WTC11 (cell line): Measurements from ENCODE around the gene ZNF329. TPM values are rescaled to one million over a fixed set of nuclear protein-coding genes. Genes with fewer than 3 reads are reported as not detected.

Experiments used
- ATAC-seq: fragments of 200-7000 bp; cut with Tn5 transposase; 2 replicates; pipeline ENCODE4 v1.10.0; 2021; ENCODE audit warnings: mild to moderate bottlenecking, moderate library complexity
- CTCF ChIA-PET: fragments of 300-600 bp; sonication (Branson Sonifier 250); formaldehyde crosslinking; loops from one replicate; lab custom pipeline; 2021; ENCODE audit warnings: antibody characterized with exemption; lab: Charles Lee
- POLR2A ChIA-PET: fragments of 350-600 bp; sonication (Branson Sonifier 250); formaldehyde crosslinking; loops from one replicate; lab custom pipeline; 2021; ENCODE audit warnings: antibody characterized with exemption; lab: Charles Lee
- DNase-seq: peaks from one replicate; pipeline ENCODE4 v3.0.0; 2021; ENCODE audit warnings: low spot score
- H3K27ac Mint-ChIP-seq: 2 replicates; pipeline ENCODE4 v1.8.0; 2021; ENCODE audit warnings: mixed read lengths
- H3K27me3 Mint-ChIP-seq: 2 replicates; pipeline ENCODE4 v1.8.0; 2021; ENCODE audit warnings: low read depth, mild to moderate bottlenecking, moderate library complexity, mixed read lengths
- H3K36me3 Mint-ChIP-seq: 2 replicates; pipeline ENCODE4 v1.8.0; 2021; ENCODE audit warnings: mixed read lengths
- H3K4me1 Mint-ChIP-seq: 2 replicates; pipeline ENCODE4 v1.8.0; 2022; ENCODE audit warnings: mixed read lengths
- H3K4me3 Mint-ChIP-seq: 2 replicates; pipeline ENCODE4 v1.8.0; 2021; ENCODE audit warnings: mild to moderate bottlenecking, moderate library complexity, mixed read lengths
- H3K9me3 Mint-ChIP-seq: 2 replicates; pipeline ENCODE4 v1.8.0; 2021; ENCODE audit warnings: mixed read lengths
- ATF1 ChIP-seq: sonication (generic); formaldehyde crosslinking; IDR thresholded peaks from 2 replicates; pipeline ENCODE4 v1.8.1; 2023; ENCODE audit warnings: mild to moderate bottlenecking, moderate library complexity, missing genetic modification reagents
- ATF3 ChIP-seq: sonication (generic); formaldehyde crosslinking; conservative IDR thresholded peaks from 2 replicates; pipeline ENCODE4 v1.8.1; 2022; ENCODE audit warnings: mild to moderate bottlenecking, missing genetic modification reagents
- CREB1 ChIP-seq: sonication (generic); formaldehyde crosslinking; IDR thresholded peaks from 2 replicates; pipeline ENCODE4 v1.8.0; 2023; ENCODE audit warnings: mild to moderate bottlenecking, missing genetic modification reagents
- CTCF ChIP-seq: fragments of 200-600 bp; IDR thresholded peaks from 2 replicates; pipeline ENCODE4 v1.8.0; 2022; ENCODE audit warnings: antibody characterized with exemption
- E2F4 ChIP-seq: sonication (generic); formaldehyde crosslinking; IDR thresholded peaks from 2 replicates; pipeline ENCODE4 v1.8.1; 2022; ENCODE audit warnings: low read depth, mild to moderate bottlenecking, moderate library complexity, missing genetic modification reagents, borderline replicate concordance
- EMX1 ChIP-seq: fragments of 250-450 bp; sonication (Bioruptor Pico); IDR thresholded peaks from 2 replicates; pipeline ENCODE4 v1.8.0; 2021; ENCODE audit warnings: mild to moderate bottlenecking
- ESRRA ChIP-seq: sonication (generic); formaldehyde crosslinking; IDR thresholded peaks from 2 replicates; pipeline ENCODE4 v1.8.1; 2022; ENCODE audit warnings: mild to moderate bottlenecking, missing genetic modification reagents, borderline replicate concordance
- FOXP4 ChIP-seq: sonication (generic); formaldehyde crosslinking; IDR thresholded peaks from 2 replicates; pipeline ENCODE4 v1.8.0; 2022; ENCODE audit warnings: mild to moderate bottlenecking, missing genetic modification reagents
- IRF2 ChIP-seq: sonication (generic); formaldehyde crosslinking; IDR thresholded peaks from 2 replicates; pipeline ENCODE4 v1.8.0; 2022; ENCODE audit warnings: low read depth, missing genetic modification reagents, borderline replicate concordance
- NFE2L1 ChIP-seq: sonication (generic); formaldehyde crosslinking; IDR thresholded peaks from 2 replicates; pipeline ENCODE4 v1.8.1; 2023; ENCODE audit warnings: missing genetic modification reagents
- PREB ChIP-seq: sonication (generic); formaldehyde crosslinking; IDR thresholded peaks from 2 replicates; pipeline ENCODE4 v1.8.1; 2022; ENCODE audit warnings: mild to moderate bottlenecking, missing genetic modification reagents, moderate library complexity, borderline replicate concordance
- RELA ChIP-seq: sonication (generic); formaldehyde crosslinking; IDR thresholded peaks from 2 replicates; pipeline ENCODE4 v1.8.1; 2022; ENCODE audit warnings: missing genetic modification reagents, mild to moderate bottlenecking, borderline replicate concordance
- RORB ChIP-seq: fragments of 250-450 bp; sonication (Bioruptor Pico); IDR thresholded peaks from 2 replicates; pipeline ENCODE4 v1.9.0; 2021; ENCODE audit warnings: mild to moderate bottlenecking
- SMAD3 ChIP-seq: sonication (generic); formaldehyde crosslinking; IDR thresholded peaks from 2 replicates; pipeline ENCODE4 v1.8.0; 2022; ENCODE audit warnings: missing genetic modification reagents, mild to moderate bottlenecking, borderline replicate concordance
- ZNF232 ChIP-seq: sonication (generic); formaldehyde crosslinking; IDR thresholded peaks from 2 replicates; pipeline ENCODE4 v1.8.0; 2022; ENCODE audit warnings: mild to moderate bottlenecking, missing genetic modification reagents
- ZNF396 ChIP-seq: fragments of 250-450 bp; sonication (Bioruptor Pico); IDR thresholded peaks from 2 replicates; pipeline ENCODE4 v1.8.0; 2021; ENCODE audit warnings: mild to moderate bottlenecking, moderate library complexity, borderline replicate concordance
- ZNF423 ChIP-seq: fragments of 250-450 bp; sonication (Bioruptor Pico); IDR thresholded peaks from 2 replicates; pipeline ENCODE4 v2.1.2; 2022; ENCODE audit warnings: mild to moderate bottlenecking, moderate library complexity
- ZNF671 ChIP-seq: fragments of 250-450 bp; sonication (Bioruptor Pico); IDR thresholded peaks from 2 replicates; pipeline ENCODE4 v1.8.0; 2021; ENCODE audit warnings: mild to moderate bottlenecking
- total RNA-seq: library from RNA; stranded (reverse); gene quantifications from 3 replicates; pipeline ENCODE4 v1.2.3, GENCODE V29; 2021
- TF ChIP-seq, protein P1 (sequence below): sonication (generic); formaldehyde crosslinking; IDR thresholded peaks from 2 replicates; pipeline ENCODE4 v1.8.1; 2023; ENCODE audit warnings: mild to moderate bottlenecking, missing genetic modification reagents, moderate library complexity
- TF ChIP-seq, protein P2 (sequence below): sonication (generic); formaldehyde crosslinking; IDR thresholded peaks from 2 replicates; pipeline ENCODE4 v1.8.1; 2022; ENCODE audit warnings: mild to moderate bottlenecking, moderate library complexity, missing genetic modification reagents
- TF ChIP-seq, protein P3 (sequence below): sonication (generic); formaldehyde crosslinking; IDR thresholded peaks from 2 replicates; pipeline ENCODE4 v1.8.1; 2023; ENCODE audit warnings: mild to moderate bottlenecking, missing genetic modification reagents, moderate library complexity
- TF ChIP-seq, protein P4 (sequence below): fragments of 250-450 bp; sonication (Bioruptor Pico); IDR thresholded peaks from 2 replicates; pipeline ENCODE4 v1.8.0; 2021; ENCODE audit warnings: mild to moderate bottlenecking
- TF ChIP-seq, protein P5 (sequence below): fragments of 250-450 bp; sonication (Bioruptor Pico); IDR thresholded peaks from 2 replicates; pipeline ENCODE4 v1.9.0; 2021; ENCODE audit warnings: moderate library complexity, mild to moderate bottlenecking, inconsistent platforms, borderline replicate concordance

ZNF329 gene
- total RNA-seq, 1 experiment from 2014 or later, result 16.3 TPM

- no peak for TF ChIP-seq ZNF671 (CRISPR knock-in tag)
- TF ChIP-seq, protein P1, sequence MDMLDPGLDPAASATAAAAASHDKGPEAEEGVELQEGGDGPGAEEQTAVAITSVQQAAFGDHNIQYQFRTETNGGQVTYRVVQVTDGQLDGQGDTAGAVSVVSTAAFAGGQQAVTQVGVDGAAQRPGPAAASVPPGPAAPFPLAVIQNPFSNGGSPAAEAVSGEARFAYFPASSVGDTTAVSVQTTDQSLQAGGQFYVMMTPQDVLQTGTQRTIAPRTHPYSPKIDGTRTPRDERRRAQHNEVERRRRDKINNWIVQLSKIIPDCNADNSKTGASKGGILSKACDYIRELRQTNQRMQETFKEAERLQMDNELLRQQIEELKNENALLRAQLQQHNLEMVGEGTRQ, result peak; percentile 43; the same call in 1 of the 2 replicates
- TF ChIP-seq CTCF, result no peak
- no peak for TF ChIP-seq EMX1
- no peak for TF ChIP-seq ZNF396 (CRISPR knock-in tag)
- TF ChIP-seq FOXP4 (CRISPR knock-in tag), result no peak
- 0 out of 2 replicates have a peak, but pooled peaks have one; percentile 19 for TF ChIP-seq CREB1
- no peak for TF ChIP-seq IRF2 (CRISPR knock-in tag)
- TF ChIP-seq E2F4 (CRISPR knock-in tag), result 0 out of 2 replicates have a peak, but pooled peaks have one; percentile 27
- no peak for TF ChIP-seq RORB (CRISPR knock-in tag)
- TF ChIP-seq, protein P2, sequence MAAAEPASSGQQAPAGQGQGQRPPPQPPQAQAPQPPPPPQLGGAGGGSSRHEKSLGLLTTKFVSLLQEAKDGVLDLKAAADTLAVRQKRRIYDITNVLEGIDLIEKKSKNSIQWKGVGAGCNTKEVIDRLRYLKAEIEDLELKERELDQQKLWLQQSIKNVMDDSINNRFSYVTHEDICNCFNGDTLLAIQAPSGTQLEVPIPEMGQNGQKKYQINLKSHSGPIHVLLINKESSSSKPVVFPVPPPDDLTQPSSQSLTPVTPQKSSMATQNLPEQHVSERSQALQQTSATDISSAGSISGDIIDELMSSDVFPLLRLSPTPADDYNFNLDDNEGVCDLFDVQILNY, result peak; percentile 94
- peak; percentile 77; the same call in 1 of the 2 replicates for TF ChIP-seq SMAD3 (CRISPR knock-in tag)
- peak; percentile 61; the same call in 1 of the 2 replicates for TF ChIP-seq ESRRA (CRISPR knock-in tag)
These were observed 32.6 kb upstream of the ZNF329 start, which contains the start of gene ZNF274 (continued) for GRCh38 chr19:58182989-58183816.

DNA sequence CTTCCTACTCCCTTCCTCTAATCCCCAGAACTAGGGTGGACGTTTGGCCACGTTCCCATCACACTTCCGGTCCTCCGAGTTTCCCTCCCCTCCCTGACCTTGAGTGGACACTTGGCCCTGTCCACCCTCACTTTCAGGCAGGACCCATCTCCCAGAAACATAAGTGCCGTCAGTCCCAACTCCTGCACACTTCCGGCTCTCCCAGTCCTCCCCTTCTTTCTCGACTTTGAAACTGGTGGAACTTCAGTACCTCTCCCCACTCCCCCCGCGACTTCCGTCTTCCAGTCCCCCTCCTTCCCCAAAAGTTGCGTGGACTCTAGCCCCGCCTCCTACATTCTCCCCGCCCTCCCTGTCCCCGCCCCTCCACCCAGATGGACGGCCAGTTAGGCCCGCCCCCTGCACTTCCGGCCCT lies 32.0 kb upstream of the ZNF329 start:
- H3K4me1 Mint-ChIP-seq, result peaks cover 10% of the 10 kb centered on the region
- ATAC-seq (no peak), DNase-seq (no peak)
- CTCF ChIA-PET, result interaction anchor here (0.7 to 1.0 kb wide), 4 partner anchors 21 to 144 kb away, joined by 3 to 6 read pairs (median 3); no protein-coding TSS in a partner anchor
- peak overlapping the region; percentile 91 for H3K4me3 Mint-ChIP-seq
- POLR2A ChIA-PET, result interaction anchor here (1.0 to 1.8 kb wide), 7 partner anchors 22 to 180 kb away, joined by 4 to 8 read pairs (median 5); partner anchors contain the start of genes ZNF135, ZNF544, ZNF606 and ZSCAN22
- no peaks in the 10 kb centered on the region for H3K27me3 Mint-ChIP-seq
- peaks cover 45% of the 10 kb centered on the region for H3K36me3 Mint-ChIP-seq
- H3K9me3 Mint-ChIP-seq, result peaks cover 16% of the 10 kb centered on the region
- peak overlapping the region; percentile 91 for H3K27ac Mint-ChIP-seq
- TF ChIP-seq, protein P3, sequence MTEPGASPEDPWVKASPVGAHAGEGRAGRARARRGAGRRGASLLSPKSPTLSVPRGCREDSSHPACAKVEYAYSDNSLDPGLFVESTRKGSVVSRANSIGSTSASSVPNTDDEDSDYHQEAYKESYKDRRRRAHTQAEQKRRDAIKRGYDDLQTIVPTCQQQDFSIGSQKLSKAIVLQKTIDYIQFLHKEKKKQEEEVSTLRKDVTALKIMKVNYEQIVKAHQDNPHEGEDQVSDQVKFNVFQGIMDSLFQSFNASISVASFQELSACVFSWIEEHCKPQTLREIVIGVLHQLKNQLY (CRISPR knock-in tag), result no peak
- no peak for TF ChIP-seq ZNF232 (CRISPR knock-in tag)
- no peak for TF ChIP-seq ATF3 (CRISPR knock-in tag)
- no peak for TF ChIP-seq ATF1
- TF ChIP-seq RELA (CRISPR knock-in tag), result no peak
- TF ChIP-seq, protein P4, sequence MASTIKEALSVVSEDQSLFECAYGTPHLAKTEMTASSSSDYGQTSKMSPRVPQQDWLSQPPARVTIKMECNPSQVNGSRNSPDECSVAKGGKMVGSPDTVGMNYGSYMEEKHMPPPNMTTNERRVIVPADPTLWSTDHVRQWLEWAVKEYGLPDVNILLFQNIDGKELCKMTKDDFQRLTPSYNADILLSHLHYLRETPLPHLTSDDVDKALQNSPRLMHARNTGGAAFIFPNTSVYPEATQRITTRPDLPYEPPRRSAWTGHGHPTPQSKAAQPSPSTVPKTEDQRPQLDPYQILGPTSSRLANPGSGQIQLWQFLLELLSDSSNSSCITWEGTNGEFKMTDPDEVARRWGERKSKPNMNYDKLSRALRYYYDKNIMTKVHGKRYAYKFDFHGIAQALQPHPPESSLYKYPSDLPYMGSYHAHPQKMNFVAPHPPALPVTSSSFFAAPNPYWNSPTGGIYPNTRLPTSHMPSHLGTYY (CRISPR knock-in tag), result no peak
- TF ChIP-seq ZNF423 (CRISPR knock-in tag), result no peak
- no peak for TF ChIP-seq NFE2L1
- no peak for TF ChIP-seq PREB (CRISPR knock-in tag)
- TF ChIP-seq, protein P5, sequence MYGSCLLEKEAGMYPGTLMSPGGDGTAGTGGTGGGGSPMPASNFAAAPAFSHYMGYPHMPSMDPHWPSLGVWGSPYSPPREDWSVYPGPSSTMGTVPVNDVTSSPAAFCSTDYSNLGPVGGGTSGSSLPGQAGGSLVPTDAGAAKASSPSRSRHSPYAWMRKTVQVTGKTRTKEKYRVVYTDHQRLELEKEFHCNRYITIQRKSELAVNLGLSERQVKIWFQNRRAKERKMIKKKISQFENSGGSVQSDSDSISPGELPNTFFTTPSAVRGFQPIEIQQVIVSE (CRISPR knock-in tag), result no peak
